ENCODE data around the gene CCDC180.

The CCDC180 gene

DNA sequence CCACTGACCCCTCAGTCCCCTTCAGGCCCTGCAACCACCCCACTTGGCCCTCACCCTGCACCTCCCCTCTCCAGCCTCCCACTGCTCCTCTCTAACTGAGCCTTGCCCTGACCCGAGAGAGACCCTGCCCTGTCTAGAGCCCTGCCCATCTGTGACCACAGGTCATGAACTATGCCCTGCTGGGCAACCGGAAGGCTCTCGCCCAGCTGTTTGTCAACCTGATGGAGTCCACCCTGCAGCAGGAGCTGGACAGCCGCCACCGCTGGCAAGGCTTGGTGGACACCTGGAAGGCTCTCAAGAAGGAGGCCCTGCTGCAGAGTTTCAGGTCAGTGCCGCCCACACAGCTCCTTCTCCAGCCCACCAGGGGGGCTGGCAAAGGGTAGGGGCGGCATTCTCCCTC is 9.4 kb downstream of the CCDC180 start:
- TF ChIP-seq, protein P1, sequence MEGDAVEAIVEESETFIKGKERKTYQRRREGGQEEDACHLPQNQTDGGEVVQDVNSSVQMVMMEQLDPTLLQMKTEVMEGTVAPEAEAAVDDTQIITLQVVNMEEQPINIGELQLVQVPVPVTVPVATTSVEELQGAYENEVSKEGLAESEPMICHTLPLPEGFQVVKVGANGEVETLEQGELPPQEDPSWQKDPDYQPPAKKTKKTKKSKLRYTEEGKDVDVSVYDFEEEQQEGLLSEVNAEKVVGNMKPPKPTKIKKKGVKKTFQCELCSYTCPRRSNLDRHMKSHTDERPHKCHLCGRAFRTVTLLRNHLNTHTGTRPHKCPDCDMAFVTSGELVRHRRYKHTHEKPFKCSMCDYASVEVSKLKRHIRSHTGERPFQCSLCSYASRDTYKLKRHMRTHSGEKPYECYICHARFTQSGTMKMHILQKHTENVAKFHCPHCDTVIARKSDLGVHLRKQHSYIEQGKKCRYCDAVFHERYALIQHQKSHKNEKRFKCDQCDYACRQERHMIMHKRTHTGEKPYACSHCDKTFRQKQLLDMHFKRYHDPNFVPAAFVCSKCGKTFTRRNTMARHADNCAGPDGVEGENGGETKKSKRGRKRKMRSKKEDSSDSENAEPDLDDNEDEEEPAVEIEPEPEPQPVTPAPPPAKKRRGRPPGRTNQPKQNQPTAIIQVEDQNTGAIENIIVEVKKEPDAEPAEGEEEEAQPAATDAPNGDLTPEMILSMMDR (IDR thresholded peaks at IDR 0.05; ENCODE audit: insufficient read depth, missing control alignments), result no peak
- no peak for DNase-seq (ENCODE audit: insufficient read length, low spot score)
- FAIRE-seq, result no peak

DNA sequence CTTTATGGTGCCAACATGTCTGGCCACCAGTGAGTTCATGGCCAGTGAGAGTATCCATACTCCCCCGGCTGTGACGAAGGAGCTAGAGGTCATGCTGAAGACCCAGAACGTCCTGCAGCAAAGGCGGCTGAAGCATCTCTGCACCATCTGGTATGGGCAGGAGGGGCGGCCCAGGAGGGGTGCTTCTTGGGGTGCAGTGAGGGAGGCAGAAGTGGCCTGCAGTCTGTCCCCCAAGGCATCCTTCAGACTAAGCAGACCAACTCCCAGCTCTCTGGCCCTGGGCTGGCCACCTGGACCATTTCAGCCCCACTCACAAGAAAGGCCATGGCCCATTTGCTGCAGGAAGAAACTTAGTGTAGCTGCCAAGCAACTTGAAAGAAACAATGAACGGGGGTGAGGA is 11.0 kb downstream of the CCDC180 start:
- no peak for FAIRE-seq
- TF ChIP-seq, protein P1 (IDR thresholded peaks at IDR 0.05; ENCODE audit: insufficient read depth, missing control alignments), result no peak
- DNase-seq (ENCODE audit: insufficient read length, low spot score), result no peak

DNA sequence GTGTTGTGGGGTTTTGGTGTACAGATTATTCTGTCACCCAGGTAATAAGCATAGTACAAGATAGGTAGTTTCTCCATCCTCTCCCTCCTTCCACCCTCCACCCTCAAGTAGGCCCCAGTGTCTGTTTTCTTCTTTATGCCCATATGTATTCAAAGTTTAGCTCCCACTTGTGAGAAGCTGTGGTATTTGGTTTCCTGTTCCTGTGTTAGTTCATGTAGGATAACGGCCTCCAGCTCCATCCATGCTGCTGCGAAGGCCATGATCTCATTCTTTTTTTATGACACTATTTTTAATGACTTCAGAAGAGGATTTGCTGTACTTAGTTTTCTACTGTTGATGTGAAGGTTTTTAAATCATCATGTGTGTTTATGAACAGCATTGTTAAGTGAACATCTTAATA is 11.9 kb downstream of the CCDC180 start:
- FAIRE-seq (no peak), DNase-seq (ENCODE audit: insufficient read length, low spot score) (no peak)
- TF ChIP-seq, protein P1 (IDR thresholded peaks at IDR 0.05; ENCODE audit: insufficient read depth, missing control alignments), result no peak

DNA sequence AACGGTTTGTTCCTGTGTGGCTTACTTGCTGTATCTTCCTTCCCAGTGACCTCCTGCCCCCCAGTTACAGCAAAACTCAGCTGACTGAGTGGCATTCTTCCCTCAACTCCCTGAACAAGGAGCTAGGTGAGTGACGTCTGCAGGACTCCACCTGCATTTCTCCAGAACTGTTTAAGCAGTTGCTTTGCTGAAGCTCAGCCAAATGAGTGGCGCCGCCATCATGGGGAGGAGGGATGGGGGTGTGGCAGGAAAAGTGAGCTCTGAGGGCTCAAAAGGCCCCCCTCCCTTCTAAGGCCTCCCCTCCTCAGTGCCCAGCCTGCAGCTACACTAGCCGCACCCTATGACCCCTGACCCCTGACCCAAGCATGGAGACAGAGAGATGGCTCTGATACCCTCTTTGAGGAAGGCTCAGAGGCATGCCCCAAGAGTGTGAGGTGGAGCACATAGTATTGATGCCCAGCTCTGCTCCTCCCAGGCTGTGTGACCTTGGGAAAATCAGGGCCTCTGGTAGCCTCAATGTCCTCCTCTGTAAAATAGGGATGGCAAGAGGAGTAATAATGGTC is 12.7 kb downstream of the CCDC180 start:
- FAIRE-seq, result no peak
- TF ChIP-seq, protein P1 (IDR thresholded peaks at IDR 0.05; ENCODE audit: insufficient read depth, missing control alignments), result no peak
- no peak for DNase-seq (ENCODE audit: insufficient read length, low spot score)

DNA sequence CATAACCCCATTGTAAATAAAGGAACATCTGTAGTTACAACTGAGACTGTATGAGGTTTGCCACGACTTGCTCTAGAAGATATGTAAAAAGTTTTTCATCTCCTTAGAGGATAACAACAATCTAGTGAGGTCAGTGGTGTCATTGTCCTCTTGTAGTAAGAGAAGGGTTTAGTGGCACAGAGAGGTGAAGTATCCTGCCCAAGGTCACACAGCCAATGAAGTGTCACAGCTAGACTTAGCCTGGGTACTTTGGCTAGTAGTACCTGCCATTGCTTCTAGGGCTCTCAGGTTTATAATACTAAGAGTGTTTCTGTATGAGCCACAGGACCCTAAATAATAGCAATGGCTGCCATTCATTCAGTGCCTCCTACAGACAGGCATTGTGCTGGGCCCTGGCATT is 13.8 kb downstream of the CCDC180 start:
- TF ChIP-seq, protein P1 (IDR thresholded peaks at IDR 0.05; ENCODE audit: insufficient read depth, missing control alignments), result no peak
- DNase-seq (ENCODE audit: insufficient read length, low spot score) (no peak), FAIRE-seq (no peak)

DNA sequence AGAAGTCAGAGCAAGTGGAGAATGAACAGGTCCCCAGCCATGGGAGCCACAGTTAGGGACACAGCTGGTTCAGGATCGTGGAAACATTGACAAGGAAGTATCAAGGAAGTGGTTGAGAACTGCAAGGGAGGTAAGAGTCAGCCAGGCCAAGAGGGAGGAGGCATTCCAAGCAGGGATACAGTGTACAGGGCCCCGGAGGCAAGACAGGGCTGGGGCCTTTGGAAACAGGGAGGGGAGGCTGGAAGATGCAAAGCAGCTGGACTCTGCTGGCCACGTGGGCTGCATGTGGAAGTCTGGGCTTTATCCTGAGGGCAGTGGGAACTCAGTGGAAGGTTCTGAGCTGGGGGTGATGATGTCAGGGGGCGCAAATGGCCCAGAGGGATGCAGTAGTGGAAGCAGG is 14.2 kb downstream of the CCDC180 start:
- TF ChIP-seq, protein P1 (IDR thresholded peaks at IDR 0.05; ENCODE audit: insufficient read depth, missing control alignments), result no peak
- FAIRE-seq (no peak), DNase-seq (ENCODE audit: insufficient read length, low spot score) (no peak)

DNA sequence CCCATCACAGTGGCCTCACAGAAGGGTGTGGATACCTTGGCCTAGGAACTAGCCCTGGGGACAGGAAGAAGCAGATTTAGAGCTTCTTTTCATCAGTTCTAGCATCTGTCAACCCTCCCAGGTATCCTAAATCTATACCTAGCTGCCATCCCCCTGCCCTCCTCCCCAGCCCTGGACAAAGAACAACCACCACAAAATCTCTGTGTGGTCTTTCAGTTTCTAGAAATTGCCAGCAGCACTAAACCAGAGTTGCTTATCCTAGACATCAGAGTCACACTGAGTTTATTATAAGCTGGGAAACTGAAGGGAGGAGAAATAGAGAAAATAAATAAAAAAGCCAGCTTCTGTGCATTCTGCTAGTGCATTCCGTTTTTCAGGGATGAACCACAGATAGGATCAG is 14.6 kb downstream of the CCDC180 start:
- no peak for FAIRE-seq

More for the DNA sequence above, 14.6 kb downstream of the CCDC180 start:
- TF ChIP-seq, protein P1 (IDR thresholded peaks at IDR 0.05; ENCODE audit: insufficient read depth, missing control alignments), result no peak
- DNase-seq (ENCODE audit: insufficient read length, low spot score), result no peak
